Activated CD4-positive, alpha-beta T cell treated with anti-CD3 and anti-CD28 coated beads, Interleukin-2, amount 50 U/mL, for 1 hour (primary cell): ENCODE data around the gene PIEZO2.

Source experiments
- DNase-seq: peaks from one replicate; pipeline ENCODE4 v3.0.0-alpha.2; 2020

PIEZO2 gene

GRCh38 chr18:10838553-10838952 is 310.8 kb downstream of the PIEZO2 start:
- no peak for DNase-seq

GRCh38 chr18:10834128-10834815 is 315.1 kb downstream of the PIEZO2 start:
- DNase-seq: no peak

- DNase-seq: no peak
Observed at GRCh38 chr18:10833656-10834055, 315.7 kb downstream of the PIEZO2 start.

GRCh38 chr18:10826400-10826799 is 323.0 kb downstream of the PIEZO2 start:
- DNase-seq: no peak

- DNase-seq: no peak
Observed at GRCh38 chr18:10822456-10822855, 326.9 kb downstream of the PIEZO2 start.

GRCh38 chr18:10820681-10821080 is 328.7 kb downstream of the PIEZO2 start:
- no peak for DNase-seq

- DNase-seq: no peak
Observed at GRCh38 chr18:10814336-10814735, 335.0 kb downstream of the PIEZO2 start.

- DNase-seq: no peak
Observed at GRCh38 chr18:10805587-10806118, 343.7 kb downstream of the PIEZO2 start.

- DNase-seq: no peak
Observed at GRCh38 chr18:10804126-10804525, 345.2 kb downstream of the PIEZO2 start.

- DNase-seq: no peak
Observed at GRCh38 chr18:10798727-10799550, 350.4 kb downstream of the PIEZO2 start.

GRCh38 chr18:10797896-10798295 is 351.5 kb downstream of the PIEZO2 start:
- no peak for DNase-seq

GRCh38 chr18:10794771-10795170 is 354.6 kb downstream of the PIEZO2 start:
- no peak for DNase-seq

GRCh38 chr18:10793730-10794370 is 355.5 kb downstream of the PIEZO2 start:
- no peak for DNase-seq

- DNase-seq: no peak
Observed at GRCh38 chr18:10792181-10792580, 357.2 kb downstream of the PIEZO2 start.

- no peak for DNase-seq
Observed at GRCh38 chr18:10791169-10791831, 358.1 kb downstream of the PIEZO2 start.

GRCh38 chr18:10789180-10789579 is 360.2 kb downstream of the PIEZO2 start:
- no peak for DNase-seq

- peak; percentile 78 for DNase-seq
Observed at GRCh38 chr18:10787293-10787901, 362.0 kb downstream of the PIEZO2 start.

- no peak for DNase-seq
Observed at GRCh38 chr18:10785798-10786197, 363.6 kb downstream of the PIEZO2 start.

GRCh38 chr18:10784596-10785202 is 364.7 kb downstream of the PIEZO2 start:
- DNase-seq: no peak

- no peak for DNase-seq
Observed at GRCh38 chr18:10783941-10784340, 365.4 kb downstream of the PIEZO2 start.

GRCh38 chr18:10776493-10776892 is 372.9 kb downstream of the PIEZO2 start:
- no peak for DNase-seq

GRCh38 chr18:10775026-10775425 is 374.3 kb downstream of the PIEZO2 start:
- DNase-seq: no peak
